Transverse colon (tissue), 4 donors: ENCODE data around the gene ATF4. TPM values are rescaled to one million over a fixed set of nuclear protein-coding genes. Genes with fewer than 3 reads are reported as not detected.
A peak's percentile ranks its signal among the peaks of the same experiment; 100 is the strongest.

ENCODE experiments used
- DNase-seq: peaks from one replicate; pipeline ENCODE4 v3.0.0-alpha.2; 2019
- H3K27ac ChIP-seq, 4 donors: fragments of 200-600 bp; sonication (generic); 2 replicates each; pipeline ENCODE4 v1.5.1; 2016 to 2018; ENCODE audit warnings: inconsistent platforms in 4 of 4
- H3K27me3 ChIP-seq: fragments of 200-600 bp; sonication (generic); 2 replicates; pipeline ENCODE4 v1.5.1; 2017; ENCODE audit warnings: inconsistent platforms
- H3K36me3 ChIP-seq, 4 donors: fragments of 200-600 bp; sonication (generic); 2 replicates each; pipeline ENCODE4 v1.5.1; 2017 to 2019; ENCODE audit warnings: inconsistent platforms in 4 of 4
- H3K4me1 ChIP-seq, 4 donors: fragments of 200-600 bp; sonication (generic); 2 replicates each; pipeline ENCODE4 v1.5.1; 2017 to 2020; ENCODE audit warnings: inconsistent platforms in 4 of 4
- H3K4me3 ChIP-seq, 4 donors: fragments of 200-600 bp; sonication (generic); 1 replicate in 1 of 4; 2 replicates in 3 of 4; pipeline versions ENCODE4 v1.5.1 to v1.6.1; 2017 to 2019; ENCODE audit warnings: inconsistent platforms in 4 of 4
- H3K9me3 ChIP-seq, 2 donors: fragments of 200-600 bp; sonication (generic); 2 replicates each; pipeline ENCODE4 v1.5.1; 2017 to 2019; ENCODE audit warnings: inconsistent platforms in 2 of 2
- EP300 ChIP-seq: sonication (generic); formaldehyde crosslinking; IDR thresholded peaks from one replicate; pipeline ENCODE4 v1.6.1; 2017; ENCODE audit warnings: antibody characterized with exemption, low read depth
- POLR2A ChIP-seq: fragments of 450-650 bp; IDR thresholded peaks from one replicate; pipeline ENCODE4 v1.6.1; 2016; ENCODE audit warnings: antibody characterized with exemption, mild to moderate bottlenecking, moderate library complexity
- POLR2AphosphoS5 ChIP-seq, 3 donors: sonication (generic); formaldehyde crosslinking; IDR thresholded peaks; one replicate each; pipeline ENCODE4 v1.6.1; 2016; ENCODE audit warnings: antibody characterized with exemption in 3 of 3
- WGBS, 2 donors: methylation state at CpG; one replicate each; pipeline ENCODE4 v1.1.5; 2018; ENCODE audit warnings: low coverage in 1 of 2; 5-methylcytosine and 5-hydroxymethylcytosine counted together
- in situ Hi-C, 4 donors: fragments of 200-750 bp; cut with MboI; loops; one replicate each; pipeline versions ENCODE4 v1.15.0 to v1.15.1; 2017; ENCODE audit warnings: low sequenced_read_pairs in 3 of 4, low pct_ligation_motif_present in 1 of 4, low pct_unique_long_range_greater_than_20kb in 1 of 4
- intact Hi-C: fragments of 100-400 bp; cut with DNase I; formaldehyde crosslinking; loops from one replicate; pipeline ENCODE4 v1.15.1; 2023; ENCODE audit warnings: low total_unique reads
- total RNA-seq, 4 donors: library from RNA; depleted of rRNA; stranded (reverse); fragments of >200 nt; gene quantifications; one replicate each; pipeline ENCODE4 v1.1.0, GENCODE V29; 2016
- TF ChIP-seq, protein P1 (sequence below), 5 experiments: fragments of 200-600 bp in 3 of 5; fragments of 450-650 bp in 2 of 5; sonication (generic) in 3 of 5; IDR thresholded peaks; 1 replicate in 2 of 5; 2 replicates in 3 of 5; pipeline ENCODE4 v1.5.1; 2016 to 2017; ENCODE audit warnings: antibody characterized with exemption in 5 of 5, inconsistent platforms in 3 of 5, mild to moderate bottlenecking in 2 of 5, moderate library complexity in 1 of 5

ATF4 gene
- total RNA-seq, 4 donors from 2014 or later: 262 to 566 (median 339) TPM

DNA sequence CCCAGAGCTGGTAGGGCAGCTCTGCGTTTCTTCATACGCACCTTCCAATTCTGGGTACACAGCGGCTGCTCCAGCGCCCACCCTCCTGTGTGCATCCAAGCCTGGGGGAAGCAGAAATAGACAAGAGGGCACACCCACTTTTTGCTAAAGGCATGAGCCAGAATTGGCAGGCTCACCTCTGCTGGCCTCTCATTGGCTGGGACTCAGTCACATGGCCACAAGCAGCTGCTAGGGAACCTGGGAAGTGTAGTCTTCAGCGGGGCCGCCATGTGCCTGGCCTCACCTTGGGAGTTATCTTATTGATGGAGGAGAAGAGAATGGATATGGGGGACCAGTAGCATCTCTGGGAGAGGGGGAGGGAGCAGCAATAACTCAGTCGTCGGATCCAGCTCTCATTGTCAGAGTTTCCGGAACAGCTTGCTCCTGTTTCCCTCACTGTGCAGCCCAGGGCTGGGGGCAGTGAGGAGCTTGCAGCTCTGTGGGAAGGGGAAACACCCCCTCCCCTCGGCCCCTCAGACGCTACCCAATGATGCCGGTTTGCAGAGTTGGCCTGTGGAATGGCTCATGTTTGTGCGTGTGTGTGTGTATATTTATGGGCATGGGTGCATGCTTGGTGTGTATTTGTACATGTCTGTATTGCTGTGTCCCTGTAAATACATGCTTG is 30.1 kb upstream of the ATF4 start:
- Histone ChIP-seq H3K4me1 (peaks cover 0 to 11% (median 3%) of the 10 kb centered on the region in 4 donors), H3K27ac (no peak overlapping the region), H3K4me3 (no peak overlapping the region), H3K27me3 (no peaks in the 10 kb centered on the region), H3K36me3 (no peaks in the 10 kb centered on the region), H3K9me3 (no peaks in the 10 kb centered on the region)
- WGBS, 2 donors: 63% methylated on average over 13 of the region's 13 CpGs; no CpG with 5 or more reads in 1 of the 2 donors
- peak; percentile 71 for DNase-seq
- TF ChIP-seq EP300: no peak
- TF ChIP-seq, protein P1, sequence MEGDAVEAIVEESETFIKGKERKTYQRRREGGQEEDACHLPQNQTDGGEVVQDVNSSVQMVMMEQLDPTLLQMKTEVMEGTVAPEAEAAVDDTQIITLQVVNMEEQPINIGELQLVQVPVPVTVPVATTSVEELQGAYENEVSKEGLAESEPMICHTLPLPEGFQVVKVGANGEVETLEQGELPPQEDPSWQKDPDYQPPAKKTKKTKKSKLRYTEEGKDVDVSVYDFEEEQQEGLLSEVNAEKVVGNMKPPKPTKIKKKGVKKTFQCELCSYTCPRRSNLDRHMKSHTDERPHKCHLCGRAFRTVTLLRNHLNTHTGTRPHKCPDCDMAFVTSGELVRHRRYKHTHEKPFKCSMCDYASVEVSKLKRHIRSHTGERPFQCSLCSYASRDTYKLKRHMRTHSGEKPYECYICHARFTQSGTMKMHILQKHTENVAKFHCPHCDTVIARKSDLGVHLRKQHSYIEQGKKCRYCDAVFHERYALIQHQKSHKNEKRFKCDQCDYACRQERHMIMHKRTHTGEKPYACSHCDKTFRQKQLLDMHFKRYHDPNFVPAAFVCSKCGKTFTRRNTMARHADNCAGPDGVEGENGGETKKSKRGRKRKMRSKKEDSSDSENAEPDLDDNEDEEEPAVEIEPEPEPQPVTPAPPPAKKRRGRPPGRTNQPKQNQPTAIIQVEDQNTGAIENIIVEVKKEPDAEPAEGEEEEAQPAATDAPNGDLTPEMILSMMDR (IDR thresholded peaks at IDR 0.05): no peak
- TF ChIP-seq POLR2AphosphoS5 (IDR thresholded peaks at IDR 0.05): no peak
- no peak for TF ChIP-seq POLR2A
- intact Hi-C loops: no loop called here
- in situ Hi-C loops: loop anchor here in 1 of 4 donors (5.0 kb wide), 1 partner anchor 42 kb away; the partner anchor contains the start of gene RPS19BP1

GRCh38 chr22:39490966-39491680 is 29.2 kb upstream of the ATF4 start:
- H3K27me3 ChIP-seq: no peaks in the 10 kb centered on the region
- peaks cover 0 to 11% (median 3%) of the 10 kb centered on the region in 4 donors for H3K4me1 ChIP-seq
- no peak for TF ChIP-seq EP300
- intact Hi-C loops: no loop called here
- WGBS, 2 donors: 75% methylated on average over 9 of the region's 9 CpGs; no CpG with 5 or more reads in 1 of the 2 donors
- H3K36me3 ChIP-seq: no peaks in the 10 kb centered on the region
- H3K4me3 ChIP-seq: no peak overlapping the region
- in situ Hi-C loops: loop anchor here in 1 of 4 donors (5.0 kb wide), 1 partner anchor 41 kb away; the partner anchor contains the start of gene RPS19BP1
- DNase-seq: no peak
- H3K27ac ChIP-seq: no peak overlapping the region
- no peaks in the 10 kb centered on the region for H3K9me3 ChIP-seq

GRCh38 chr22:39491696-39492095 is 28.7 kb upstream of the ATF4 start:
- intact Hi-C loops: no loop called here
- TF ChIP-seq POLR2AphosphoS5 (IDR thresholded peaks at IDR 0.05): no peak
- TF ChIP-seq EP300: no peak
- no peak for TF ChIP-seq POLR2A
- H3K4me3 ChIP-seq: no peak overlapping the region
- no peak for DNase-seq
- H3K36me3 ChIP-seq: no peaks in the 10 kb centered on the region
- H3K9me3 ChIP-seq: no peaks in the 10 kb centered on the region
- in situ Hi-C loops: loop anchor here in 1 of 4 donors (5.0 kb wide), 1 partner anchor 41 kb away; the partner anchor contains the start of gene RPS19BP1
- H3K4me1 ChIP-seq: peaks cover 0 to 14% (median 3%) of the 10 kb centered on the region in 4 donors
- H3K27ac ChIP-seq: no peak overlapping the region
- WGBS, 2 donors: 83% methylated on average over 4 of the region's 6 CpGs; no CpG with 5 or more reads in 1 of the 2 donors
- H3K27me3 ChIP-seq: no peaks in the 10 kb centered on the region

GRCh38 chr22:39492186-39492585 is 28.2 kb upstream of the ATF4 start:
- Histone ChIP-seq H3K27me3 (no peaks in the 10 kb centered on the region), H3K36me3 (no peaks in the 10 kb centered on the region), H3K4me1 (peaks cover 0 to 15% (median 3%) of the 10 kb centered on the region in 4 donors), H3K9me3 (no peaks in the 10 kb centered on the region), H3K4me3 (no peak overlapping the region), H3K27ac (no peak overlapping the region)
- no peak for DNase-seq
- TF ChIP-seq, protein P1 (IDR thresholded peaks at IDR 0.05): no peak
- WGBS, 2 donors: 71 to 90% methylated on average over 1 to 3 of the region's 3 CpGs
- intact Hi-C loops: no loop called here
- in situ Hi-C loops: loop anchor here in 1 of 4 donors (5.0 kb wide), 1 partner anchor 40 kb away; the partner anchor contains the start of gene RPS19BP1

- Histone ChIP-seq H3K27ac (no peak overlapping the region), H3K9me3 (no peaks in the 10 kb centered on the region), H3K27me3 (no peaks in the 10 kb centered on the region), H3K4me1 (peaks cover 0 to 19% (median 3%) of the 10 kb centered on the region in 4 donors), H3K36me3 (no peaks in the 10 kb centered on the region), H3K4me3 (no peak overlapping the region)
- in situ Hi-C loops (loop anchor here in 1 of 4 donors (5.0 kb wide), 1 partner anchor 39 kb away; the partner anchor contains the start of gene RPS19BP1), intact Hi-C loops (no loop called here)
- TF ChIP-seq POLR2AphosphoS5 (IDR thresholded peaks at IDR 0.05) (no peak), EP300 (no peak)
- WGBS, 2 donors: 51% methylated on average over 4 of the region's 4 CpGs; no CpG with 5 or more reads in 1 of the 2 donors
- no peak for DNase-seq
Measured at GRCh38 chr22:39493759-39494158, 26.6 kb upstream of the ATF4 start.
